Panc1 (cell line): ENCODE data around the gene ERMARD. TPM values are rescaled to one million over a fixed set of nuclear protein-coding genes. Genes with fewer than 3 reads are reported as not detected.

Source experiments
- ATAC-seq: fragments of 200-7000 bp; cut with Tn5 transposase; 2 replicates; pipeline ENCODE4 v1.9.1; 2020; ENCODE audit warnings: mild to moderate bottlenecking, moderate library complexity
- BruUV-seq: library from RNA; stranded (reverse); fragments of 400-500 nt; replicated peaks from 2 replicates; lab custom pipeline; 2021; lab: Mats Ljungman, UMichigan
- CTCF ChIA-PET: fragments of 300-600 bp; sonication (Branson Sonifier 250); formaldehyde crosslinking; loops from one replicate; lab custom pipeline; 2022; ENCODE audit warnings: antibody characterized with exemption; lab: Charles Lee
- POLR2A ChIA-PET: fragments of 300-600 bp; sonication (Branson Sonifier 250); formaldehyde crosslinking; loops from one replicate; lab custom pipeline; 2022; ENCODE audit warnings: antibody characterized with exemption; lab: Charles Lee
- DNase-seq: peaks from one replicate; pipeline ENCODE4 v3.0.0-alpha.2; 2010; ENCODE audit warnings: low read depth, low spot score
- H3K27ac ChIP-seq: 2 replicates; pipeline ENCODE4 v1.5.1; 2011; ENCODE audit warnings: mild to moderate bottlenecking, low read length, inconsistent platforms
- H3K27me3 ChIP-seq: fragments of 200-500 bp; sonication (Bioruptor generic); 2 replicates; pipeline ENCODE4 v1.6.0; 2014; ENCODE audit warnings: low read length, inconsistent platforms; ENCODE audit not compliant: control insufficient read depth, insufficient read depth
- H3K36me3 ChIP-seq: fragments of 200-500 bp; sonication (Bioruptor generic); 2 replicates; pipeline ENCODE4 v1.5.1; 2014; ENCODE audit warnings: inconsistent platforms, mild to moderate bottlenecking, low read length, moderate library complexity; ENCODE audit not compliant: control insufficient read depth, insufficient read depth
- H3K4me1 ChIP-seq: 2 replicates; pipeline ENCODE4 v1.5.1; 2011; ENCODE audit warnings: inconsistent platforms, mild to moderate bottlenecking, low read length, moderate library complexity; ENCODE audit not compliant: control insufficient read depth, insufficient read depth
- H3K4me3 ChIP-seq, 2 experiments: 2 replicates each; pipeline ENCODE4 v1.5.1; 2011 to 2012; ENCODE audit warnings: low read depth in 2 of 2, low read length in 2 of 2, mild to moderate bottlenecking in 2 of 2, inconsistent platforms in 1 of 2, moderate library complexity in 1 of 2
- H3K9me3 ChIP-seq: fragments of 200-500 bp; sonication (Bioruptor generic); 2 replicates; pipeline ENCODE4 v1.5.1; 2014; ENCODE audit warnings: low read depth, mild to moderate bottlenecking, inconsistent platforms, low read length, moderate library complexity; ENCODE audit not compliant: control insufficient read depth, insufficient read depth
- CTCF ChIP-seq: fragments of 450-650 bp; IDR thresholded peaks from 2 replicates; pipeline ENCODE4 v1.5.1; 2017; ENCODE audit warnings: mild to moderate bottlenecking
- POLR2AphosphoS5 ChIP-seq: IDR thresholded peaks from 2 replicates; pipeline ENCODE4 v1.6.1; 2012; ENCODE audit warnings: mild to moderate bottlenecking, low read depth, low read length, moderate library complexity
- REST ChIP-seq, 2 experiments: IDR thresholded peaks; 2 replicates each; pipeline ENCODE4 v1.6.1; 2011 to 2012; ENCODE audit warnings: low read depth in 2 of 2, control low read depth in 1 of 2, low read length in 1 of 2, mild to moderate bottlenecking in 1 of 2, moderate library complexity in 1 of 2; ENCODE audit not compliant: insufficient read depth in 1 of 2
- SIN3A ChIP-seq: IDR thresholded peaks from 2 replicates; pipeline ENCODE4 v1.6.1; 2012; ENCODE audit warnings: low read depth, mild to moderate bottlenecking, low read length, moderate library complexity, borderline replicate concordance; ENCODE audit not compliant: insufficient read depth
- TCF7L2 ChIP-seq: IDR thresholded peaks from 2 replicates; pipeline ENCODE4 v1.6.1; 2011; ENCODE audit warnings: mild to moderate bottlenecking, low read depth, low read length, inconsistent platforms
- in situ Hi-C: cut with HindIII; loops from 2 replicates; pipeline ENCODE4 v1.10.0; 2016; ENCODE audit warnings: low sequenced_read_pairs, low pct_unique_long_range_greater_than_20kb
- intact Hi-C: fragments of 100-400 bp; cut with micrococcal nuclease; formaldehyde crosslinking; loops from one replicate; pipeline ENCODE4 v1.10.0; 2022; ENCODE audit not compliant: unreplicated experiment
- total RNA-seq: library from RNA; stranded (reverse); gene quantifications from one replicate; pipeline ENCODE4 v1.2.1, GENCODE V29; 2021; ENCODE audit not compliant: unreplicated experiment

The ERMARD gene
- total RNA-seq, 1 experiment from 2014 or later = 38.5 TPM

GRCh38 chr6:169800116-169800667 lies 48.8 kb downstream of the ERMARD start:
- intact Hi-C loops = no loop called here
- TF ChIP-seq SIN3A (no peak), CTCF (no peak), POLR2AphosphoS5 (no peak), REST (IDR thresholded peaks at IDR 0.05; ENCODE audit: insufficient read depth in 1 of 2, low read depth in 2 of 2, low read length in 1 of 2) (no peak), TCF7L2 (no peak)
- CTCF ChIA-PET = interaction anchor here (0.8 kb wide), 1 partner anchor 10 kb away, joined by 3 read pairs; no protein-coding TSS in a partner anchor
- Histone ChIP-seq H3K27me3 (peaks cover 2% of the 10 kb centered on the region), H3K9me3 (no peaks in the 10 kb centered on the region), H3K27ac (no peak overlapping the region; the same call in 1 of the 2 replicates), H3K4me1 (peaks cover 33% of the 10 kb centered on the region), H3K4me3 (no peak overlapping the region), H3K36me3 (no peaks in the 10 kb centered on the region)
- BruUV-seq = no TSS peak
- peak; percentile 29; the same call in 1 of the 2 replicates for ATAC-seq
- in situ Hi-C loops = no loop called here
- no peak for DNase-seq
- POLR2A ChIA-PET = no interaction called here

GRCh38 chr6:169800668-169801395 lies 49.4 kb downstream of the ERMARD start:
- peaks cover 2% of the 10 kb centered on the region for H3K27me3 ChIP-seq
- in situ Hi-C loops = no loop called here
- H3K36me3 ChIP-seq = no peaks in the 10 kb centered on the region
- POLR2A ChIA-PET = interaction anchor here (0.5 kb wide), 1 partner anchor 558 kb away, joined by 5 read pairs; no protein-coding TSS in a partner anchor
- no peak for TF ChIP-seq CTCF
- TF ChIP-seq REST (IDR thresholded peaks at IDR 0.05; ENCODE audit: insufficient read depth in 1 of 2, low read depth in 2 of 2, low read length in 1 of 2) = no peak
- TF ChIP-seq POLR2AphosphoS5 = no peak
- no peak for TF ChIP-seq SIN3A
- peak; percentile 48; the same call in 1 of the 2 replicates for TF ChIP-seq TCF7L2
- H3K9me3 ChIP-seq = no peaks in the 10 kb centered on the region
- intact Hi-C loops = no loop called here
- H3K4me1 ChIP-seq = peaks cover 33% of the 10 kb centered on the region
- DNase-seq (peak; percentile 57), ATAC-seq (peak; percentile 88)
- no peak overlapping the region for H3K4me3 ChIP-seq
- BruUV-seq = no TSS peak
- peak overlapping the region; percentile 51 for H3K27ac ChIP-seq
- CTCF ChIA-PET = interaction anchor here (0.8 kb wide), 2 partner anchors 10 to 31 kb away, joined by 3 read pairs; no protein-coding TSS in a partner anchor
